Body of pancreas (tissue), 4 donors: ENCODE results near the gene CKB. TPM values are rescaled to one million over a fixed set of nuclear protein-coding genes. Genes with fewer than 3 reads are reported as not detected.

Experiments
- ATAC-seq: fragments of 150-250 bp; one replicate; pipeline ENCODE4 v1.9.1; 2016
- DNase-seq, 4 donors: peaks; one replicate each; pipeline ENCODE4 v3.0.0-alpha.2; 2019
- H3K27ac ChIP-seq, 4 donors: fragments of 200-600 bp; sonication (generic); 1 replicate in 3 of 4; 2 replicates in 1 of 4; pipeline versions ENCODE4 v1.5.1 to v1.6.1; 2016 to 2019; ENCODE audit warnings: mild to moderate bottlenecking in 1 of 4, mixed read lengths in 1 of 4, moderate library complexity in 1 of 4
- H3K27me3 ChIP-seq, 2 donors: fragments of 200-600 bp; sonication (generic); one replicate each; pipeline ENCODE4 v1.6.0; 2016; ENCODE audit warnings: mild to moderate bottlenecking in 1 of 2
- H3K36me3 ChIP-seq, 2 donors: fragments of 200-600 bp; sonication (generic); replicated peaks in 1 of 2; 2 replicates each; pipeline ENCODE4 v1.5.1; 2016; ENCODE audit warnings: low read depth in 2 of 2; ENCODE audit not compliant: insufficient read depth in 1 of 2
- H3K4me1 ChIP-seq: fragments of 200-600 bp; sonication (generic); one replicate; pipeline ENCODE4 v1.6.0; 2016
- H3K4me3 ChIP-seq, 2 donors: fragments of 200-600 bp; sonication (generic); 1 replicate in 1 of 2; 2 replicates in 1 of 2; pipeline ENCODE4 v1.5.1; 2016 to 2019
- H3K9me3 ChIP-seq, 3 donors: fragments of 200-600 bp; sonication (generic); 1 replicate in 2 of 3; 2 replicates in 1 of 3; pipeline ENCODE4 v1.5.1; 2016
- CTCF ChIP-seq, 7 experiments: fragments of 450-650 bp in 4 of 7; fragments of 200-600 bp in 3 of 7; sonication (generic) in 3 of 7; IDR thresholded peaks; one replicate each; pipeline ENCODE4 v1.5.1; 2016 to 2019; ENCODE audit warnings: antibody characterized with exemption in 7 of 7
- POLR2A ChIP-seq, 3 donors: fragments of 450-650 bp; IDR thresholded peaks; one replicate each; pipeline ENCODE4 v1.6.1; 2016; ENCODE audit warnings: antibody characterized with exemption in 3 of 3, mild to moderate bottlenecking in 2 of 3
- WGBS, 2 donors: methylation state at CpG; one replicate each; pipeline ENCODE4 v1.1.5; 2017; 5-methylcytosine and 5-hydroxymethylcytosine counted together
- intact Hi-C: fragments of 100-400 bp; cut with DNase I; formaldehyde crosslinking; loops from one replicate; pipeline ENCODE4 v1.15.1; 2023
- total RNA-seq, 2 donors: library from RNA; depleted of rRNA; stranded (reverse); fragments of >200 nt; gene quantifications; one replicate each; pipeline ENCODE4 v1.1.0, GENCODE V29; 2016

The CKB gene
- total RNA-seq, 2 donors from 2014 or later: 92.1 to 146 TPM

- H3K9me3 ChIP-seq: no peaks in the 10 kb centered on the region
- no peak overlapping the region for H3K27ac ChIP-seq
- 78 to 93% methylated on average over 3 to 22 of the region's 35 CpGs for WGBS, 2 donors
- H3K4me3 ChIP-seq: no peak overlapping the region
- no peak for DNase-seq
- TF ChIP-seq CTCF (IDR thresholded peaks at IDR 0.05) (no peak), POLR2A (IDR thresholded peaks at IDR 0.05) (no peak)
- no peaks in the 10 kb centered on the region for H3K27me3 ChIP-seq
- no peak for ATAC-seq
- peaks cover 41% of the 10 kb centered on the region for H3K4me1 ChIP-seq
- H3K36me3 ChIP-seq: no peaks in the 10 kb centered on the region
- intact Hi-C loops: no loop called here
These were observed 22.0 kb upstream of the CKB start for GRCh38 chr14:103544388-103545218.

DNA sequence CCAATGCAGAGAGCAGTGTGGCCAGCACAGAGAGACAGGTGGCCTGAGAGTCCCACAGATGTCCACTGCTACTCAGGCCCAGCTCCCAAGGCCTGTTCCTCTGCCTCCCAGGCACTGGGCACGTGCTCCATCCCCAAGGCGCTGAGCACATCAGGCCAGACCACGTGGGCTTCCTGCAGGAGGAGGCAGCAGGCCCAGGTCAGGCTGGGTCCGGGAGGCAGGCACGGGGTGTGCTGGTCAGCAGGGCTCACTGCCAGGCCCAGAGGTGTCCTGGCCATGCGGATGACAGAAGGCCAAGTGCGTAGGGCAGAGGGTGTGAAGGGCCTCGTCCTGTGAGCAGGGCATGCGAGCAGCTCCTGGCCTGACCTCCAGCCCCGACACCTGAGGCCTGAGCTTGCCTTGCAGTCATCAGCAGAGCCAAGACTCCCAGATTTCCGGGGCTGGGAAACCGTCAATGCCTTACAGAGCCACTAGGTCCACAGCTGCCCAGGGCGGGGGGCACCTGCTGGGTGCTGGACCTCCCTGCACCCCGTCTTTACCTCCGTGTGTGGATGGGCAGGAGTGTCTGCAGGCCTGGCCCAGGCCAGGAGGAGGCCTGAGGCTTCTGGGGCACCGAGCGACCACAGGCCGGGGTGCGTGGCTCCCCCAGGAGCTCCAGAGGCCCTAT lies 21.2 kb upstream of the CKB start:
- H3K4me3 ChIP-seq: no peak overlapping the region
- no peak for DNase-seq
- ATAC-seq: no peak
- 60 to 82% methylated on average over 1 to 13 of the region's 19 CpGs for WGBS, 2 donors
- no peak for TF ChIP-seq CTCF (IDR thresholded peaks at IDR 0.05)
- TF ChIP-seq POLR2A (IDR thresholded peaks at IDR 0.05): no peak
- no peaks in the 10 kb centered on the region for H3K36me3 ChIP-seq
- H3K27me3 ChIP-seq: no peaks in the 10 kb centered on the region
- H3K27ac ChIP-seq: no peak overlapping the region
- peaks cover 37% of the 10 kb centered on the region for H3K4me1 ChIP-seq
- no peaks in the 10 kb centered on the region for H3K9me3 ChIP-seq
- intact Hi-C loops: no loop called here

GRCh38 chr14:103543140-103543539 lies 20.5 kb upstream of the CKB start:
- ATAC-seq (no peak), DNase-seq (no peak)
- intact Hi-C loops: no loop called here
- no peaks in the 10 kb centered on the region for H3K9me3 ChIP-seq
- WGBS, 2 donors: 64 to 73% methylated on average over 6 to 7 of the region's 10 CpGs
- no peak overlapping the region for H3K27ac ChIP-seq
- H3K27me3 ChIP-seq: no peaks in the 10 kb centered on the region
- no peaks in the 10 kb centered on the region for H3K36me3 ChIP-seq
- TF ChIP-seq POLR2A (IDR thresholded peaks at IDR 0.05) (no peak), CTCF (IDR thresholded peaks at IDR 0.05) (no peak)
- H3K4me3 ChIP-seq: no peak overlapping the region
- peaks cover 44% of the 10 kb centered on the region for H3K4me1 ChIP-seq

- no peaks in the 10 kb centered on the region for H3K27me3 ChIP-seq
- WGBS, 2 donors: 4 to 11% methylated on average over 4 to 18 of the region's 18 CpGs
- no peak for TF ChIP-seq POLR2A (IDR thresholded peaks at IDR 0.05)
- TF ChIP-seq CTCF (IDR thresholded peaks at IDR 0.05): no peak
- H3K4me3 ChIP-seq: no peak overlapping the region
- H3K27ac ChIP-seq: no peak overlapping the region
- ATAC-seq: peak; percentile 16
- H3K4me1 ChIP-seq: peaks cover 48% of the 10 kb centered on the region
- DNase-seq: peak in 2 of 4 donors; percentile 51 to 61
- intact Hi-C loops: no loop called here
- no peaks in the 10 kb centered on the region for H3K36me3 ChIP-seq
- no peaks in the 10 kb centered on the region for H3K9me3 ChIP-seq
These were observed 20.0 kb upstream of the CKB start for GRCh38 chr14:103542605-103543088.
